Cardiac muscle cell (in vitro differentiated cells and primary cell): Measurements from ENCODE around the gene GNA12. TPM values are rescaled to one million over a fixed set of nuclear protein-coding genes. Genes with fewer than 3 reads are reported as not detected.
"Not testable (repeated sequence)": the region's sequence is repeated elsewhere in the genome, so short reads cannot be mapped to it uniquely, and the experiment has no call there.

Experiments
- DNase-seq, 2 donors: peaks; one replicate each; pipeline versions ENCODE4 v3.0.0 to v3.0.0-alpha.2; 2010 to 2017; ENCODE audit warnings: low read depth in 1 of 2, low spot score in 1 of 2
- H3K27ac ChIP-seq: fragments of 200-600 bp; sonication (generic); 2 replicates; pipeline ENCODE4 v1.5.1; 2016
- H3K27me3 ChIP-seq: fragments of 200-600 bp; sonication (generic); 2 replicates; pipeline ENCODE4 v1.6.0; 2016; ENCODE audit warnings: control low read depth
- H3K36me3 ChIP-seq: fragments of 200-600 bp; sonication (generic); 2 replicates; pipeline ENCODE4 v1.5.1; 2016; ENCODE audit warnings: control low read depth
- H3K4me1 ChIP-seq: fragments of 200-600 bp; sonication (generic); 2 replicates; pipeline ENCODE4 v1.8.1; 2017; ENCODE audit warnings: low read depth, mild to moderate bottlenecking, mixed run types
- H3K4me3 ChIP-seq: fragments of 200-600 bp; sonication (generic); 2 replicates; pipeline ENCODE4 v1.5.1; 2016; ENCODE audit warnings: mild to moderate bottlenecking
- H3K9me3 ChIP-seq: fragments of 200-600 bp; sonication (generic); 2 replicates; pipeline ENCODE4 v1.5.1; 2017; ENCODE audit warnings: low read depth, mild to moderate bottlenecking, control low read depth
- CTCF ChIP-seq: IDR thresholded peaks from 2 replicates; pipeline ENCODE4 v1.5.1; 2012; ENCODE audit warnings: low read depth, mild to moderate bottlenecking, low read length
- polyA plus RNA-seq: library from polyadenylated mRNA; unstranded; fragments of >200 nt; fragmentation: Nextera tagmentation; extraction: Ambion mirVana; gene quantifications from 2 replicates; pipeline ENCODE4 v1.2.1, GENCODE V29; 2016
- total RNA-seq: library from RNA; depleted of rRNA; stranded (reverse); fragments of >200 nt; gene quantifications from 2 replicates; pipeline ENCODE4 v1.2.3, GENCODE V29; 2016

GNA12 gene
- total and polyA plus RNA-seq, 2 experiments from 2014 or later, result 54.4 to 59.1 TPM

DNA sequence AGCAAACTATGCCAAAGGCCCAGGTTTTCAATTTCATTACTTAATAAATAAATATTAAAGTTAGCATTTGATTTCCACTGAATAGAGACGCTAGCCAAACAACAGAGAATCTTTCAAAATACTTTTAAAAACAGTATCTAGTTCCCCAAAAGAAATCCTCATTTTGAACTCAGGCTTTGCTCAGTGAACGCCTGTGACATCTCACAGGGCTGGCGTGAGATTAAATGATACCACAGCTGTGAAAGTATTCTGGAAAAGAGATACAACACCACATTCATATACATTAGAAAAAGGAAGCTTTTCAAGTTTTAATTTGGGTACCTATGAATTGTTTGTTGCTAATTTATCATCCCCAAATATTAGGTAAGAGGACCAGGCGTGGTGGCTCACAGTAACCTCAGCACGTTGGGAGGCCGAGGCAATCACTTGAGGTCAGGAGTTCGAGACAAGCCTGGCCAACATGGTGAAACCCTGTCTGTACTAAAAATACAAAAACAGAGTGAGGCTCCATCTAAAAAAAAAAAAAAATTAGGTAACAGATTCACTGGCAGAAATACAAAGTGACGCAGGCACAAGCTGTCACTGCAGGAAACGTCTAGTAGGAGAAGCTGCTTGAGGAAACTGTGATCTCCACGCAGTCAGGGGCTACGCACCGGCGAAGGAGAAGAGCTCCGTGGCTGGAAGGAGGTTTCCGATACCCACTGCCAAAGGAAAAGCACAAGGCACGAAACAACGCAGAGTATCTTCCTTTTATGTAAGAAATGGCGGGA is 106.2 kb downstream of the GNA12 start:
- no peaks in the 10 kb centered on the region for H3K9me3 ChIP-seq
- TF ChIP-seq CTCF, result no peak
- peaks cover 54% of the 10 kb centered on the region for H3K4me1 ChIP-seq
- H3K4me3 ChIP-seq, result no peak overlapping the region
- H3K27me3 ChIP-seq, result no peaks in the 10 kb centered on the region
- H3K27ac ChIP-seq, result peak overlapping the region; percentile 22
- DNase-seq, result peak in 1 of 2 donors; percentile 56
- H3K36me3 ChIP-seq, result no peaks in the 10 kb centered on the region

DNA sequence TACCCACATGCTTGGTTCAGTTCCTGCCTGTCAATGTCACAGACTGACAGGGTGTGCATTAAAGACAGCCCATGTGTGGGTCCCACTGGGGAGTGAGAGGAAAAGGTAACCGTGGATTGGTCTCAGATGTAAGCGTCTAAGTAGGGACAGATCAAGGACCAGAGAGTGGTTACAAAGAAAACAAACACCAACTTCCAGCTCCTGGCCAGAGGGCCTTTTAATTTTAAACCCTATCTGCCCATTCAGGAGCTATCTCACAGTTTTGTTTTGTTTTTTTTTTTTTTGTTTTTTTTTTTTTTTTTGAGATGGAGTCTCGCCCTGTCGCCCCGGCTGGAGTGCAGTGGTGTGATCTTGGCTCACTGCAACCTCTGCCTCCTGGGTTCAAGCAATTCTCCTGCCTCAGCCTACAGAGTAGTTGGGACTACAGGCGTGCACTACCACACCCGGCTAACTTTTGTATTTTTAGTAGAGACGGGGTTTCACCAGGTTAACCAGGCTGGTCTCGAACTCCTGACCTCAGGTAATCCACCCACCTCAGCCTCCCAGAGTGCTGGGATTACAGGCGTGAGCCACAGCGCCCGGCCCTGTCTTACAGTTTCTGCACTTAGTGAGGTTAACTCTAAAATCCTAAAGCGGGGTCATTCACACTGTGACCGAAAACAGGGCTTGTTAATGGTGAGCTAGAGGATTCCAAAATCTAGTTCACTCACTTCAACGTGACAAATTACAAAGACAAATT is 106.9 kb downstream of the GNA12 start:
- Histone ChIP-seq H3K4me1 (peaks cover 51% of the 10 kb centered on the region), H3K27ac (peak overlapping the region; percentile 67)
- H3K27me3 ChIP-seq, H3K9me3 ChIP-seq, DNase-seq, H3K4me3 ChIP-seq, H3K36me3 ChIP-seq: not testable (repeated sequence)

DNA sequence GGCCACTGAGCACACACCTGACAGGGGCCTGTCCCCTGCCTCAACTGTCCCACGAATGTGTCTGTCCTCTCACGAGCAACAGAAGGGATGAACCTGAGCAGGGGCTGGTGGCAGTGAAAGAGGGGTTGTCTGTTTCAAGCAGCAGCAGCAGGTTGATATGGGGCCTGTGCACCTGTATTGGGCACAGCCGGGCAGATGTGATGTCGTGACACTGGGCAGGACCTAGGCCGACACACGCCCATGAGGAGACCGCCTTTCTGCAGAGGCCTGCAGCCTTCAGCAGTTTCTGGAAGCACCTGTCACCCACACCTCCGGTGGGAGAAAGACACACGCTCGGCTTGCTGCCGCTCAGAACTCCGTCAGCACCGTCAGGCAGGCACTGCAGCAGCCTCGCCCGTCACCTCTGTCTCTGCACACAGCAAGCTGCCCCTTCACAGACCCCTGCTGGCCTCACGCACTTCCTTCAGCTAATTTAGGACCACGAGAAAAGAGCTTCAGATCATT is 107.6 kb downstream of the GNA12 start:
- H3K4me3 ChIP-seq, result no peak overlapping the region
- H3K36me3 ChIP-seq, result no peaks in the 10 kb centered on the region
- H3K27me3 ChIP-seq, result no peaks in the 10 kb centered on the region
- peak in 1 of 2 donors; percentile 78 for DNase-seq
- peak overlapping the region; percentile 67 for H3K27ac ChIP-seq
- H3K9me3 ChIP-seq, result no peaks in the 10 kb centered on the region
- peaks cover 51% of the 10 kb centered on the region for H3K4me1 ChIP-seq
- no peak for TF ChIP-seq CTCF

- no peak for TF ChIP-seq CTCF
- H3K4me1 ChIP-seq, result peaks cover 51% of the 10 kb centered on the region
- H3K9me3 ChIP-seq, result no peaks in the 10 kb centered on the region
- H3K36me3 ChIP-seq, result peaks cover 5% of the 10 kb centered on the region
- DNase-seq, result no peak
- no peaks in the 10 kb centered on the region for H3K27me3 ChIP-seq
- H3K27ac ChIP-seq, result peak overlapping the region; percentile 67
- H3K4me3 ChIP-seq, result no peak overlapping the region
Observed at GRCh38 chr7:2735744-2736143, 108.4 kb downstream of the GNA12 start.

- Histone ChIP-seq H3K9me3 (no peaks in the 10 kb centered on the region), H3K4me3 (no peak overlapping the region), H3K4me1 (peaks cover 51% of the 10 kb centered on the region), H3K27me3 (no peaks in the 10 kb centered on the region), H3K27ac (peak overlapping the region; percentile 67), H3K36me3 (peaks cover 9% of the 10 kb centered on the region)
- TF ChIP-seq CTCF, result no peak
- DNase-seq, result no peak
Observed at GRCh38 chr7:2734751-2735571, 109.1 kb downstream of the GNA12 start.
